Activated T-cell treated with anti-CD3 and anti-CD28 coated beads, Interleukin-2, amount 50 U/mL, for 72 hours (primary cell): Measurements from ENCODE around the gene MAP3K5. TPM values are rescaled to one million over a fixed set of nuclear protein-coding genes. Genes with fewer than 3 reads are reported as not detected.
A peak's percentile ranks its signal among the peaks of the same experiment; 100 is the strongest.
"Not testable (repeated sequence)": the region's sequence is repeated elsewhere in the genome, so short reads cannot be mapped to it uniquely, and the experiment has no call there.

Experiments used
- ATAC-seq, 2 donors: fragments of 150-1000 bp; cut with Tn5 transposase; replicated peaks in 1 of 2; 2 replicates each; pipeline ENCODE4 v1.10.0; 2021; ENCODE audit warnings: moderate library complexity in 2 of 2, mild to moderate bottlenecking in 1 of 2
- DNase-seq, 2 donors: peaks; one replicate each; pipeline ENCODE4 v3.0.0; 2021 to 2022; ENCODE audit warnings: mixed read lengths in 1 of 2
- H3K27ac Mint-ChIP-seq: one replicate; pipeline ENCODE4 v1.8.0; 2022; ENCODE audit warnings: mild to moderate bottlenecking, moderate library complexity, mixed read lengths
- H3K27me3 Mint-ChIP-seq: one replicate; pipeline ENCODE4 v1.8.0; 2022; ENCODE audit warnings: low read depth, mixed read lengths
- H3K36me3 Mint-ChIP-seq, 2 donors: one replicate each; pipeline ENCODE4 v1.8.0; 2022; ENCODE audit warnings: mixed read lengths in 2 of 2, mild to moderate bottlenecking in 1 of 2; ENCODE audit not compliant: insufficient read depth in 2 of 2
- H3K4me1 Mint-ChIP-seq: one replicate; pipeline ENCODE4 v1.8.0; 2022; ENCODE audit warnings: low read depth, mixed read lengths
- H3K4me3 Mint-ChIP-seq, 2 donors: one replicate each; pipeline ENCODE4 v1.8.0; 2022; ENCODE audit warnings: mild to moderate bottlenecking in 2 of 2, mixed read lengths in 2 of 2, moderate library complexity in 2 of 2
- H3K9me3 Mint-ChIP-seq, 2 donors: one replicate each; pipeline ENCODE4 v1.8.0; 2022; ENCODE audit warnings: mixed read lengths in 2 of 2
- total RNA-seq, 2 donors: library from RNA; stranded (reverse); gene quantifications; one replicate each; pipeline ENCODE4 v1.2.3, GENCODE V29; 2022

Gene MAP3K5
- total RNA-seq, 2 donors from 2014 or later, result 12.8 to 18.5 TPM

GRCh38 chr6:136600818-136601217 lies 191.5 kb downstream of the MAP3K5 start:
- peaks cover 8% of the 10 kb centered on the region for H3K4me1 Mint-ChIP-seq
- no peaks in the 10 kb centered on the region for H3K27me3 Mint-ChIP-seq
- H3K36me3 Mint-ChIP-seq, result peaks cover 6 to 15% of the 10 kb centered on the region in 2 donors
- H3K9me3 Mint-ChIP-seq, result peaks cover 0 to 4% of the 10 kb centered on the region in 2 donors
- no peak overlapping the region for H3K27ac Mint-ChIP-seq
- ATAC-seq (no peak), DNase-seq (no peak)
- no peak overlapping the region for H3K4me3 Mint-ChIP-seq

GRCh38 chr6:136599329-136600011 lies 192.8 kb downstream of the MAP3K5 start:
- no peak for DNase-seq
- no peak overlapping the region for H3K27ac Mint-ChIP-seq
- H3K27me3 Mint-ChIP-seq, result no peaks in the 10 kb centered on the region
- H3K9me3 Mint-ChIP-seq, result peaks cover 0 to 5% of the 10 kb centered on the region in 2 donors
- no peak overlapping the region for H3K4me3 Mint-ChIP-seq
- peaks cover 15% of the 10 kb centered on the region for H3K4me1 Mint-ChIP-seq
- ATAC-seq, result no peak
- H3K36me3 Mint-ChIP-seq, result peaks cover 10 to 17% of the 10 kb centered on the region in 2 donors

- Mint-ChIP-seq H3K27ac (peak overlapping the region; percentile 3), H3K36me3 (peaks cover 13 to 16% of the 10 kb centered on the region in 2 donors), H3K9me3 (peaks cover 0 to 5% of the 10 kb centered on the region in 2 donors), H3K27me3 (no peaks in the 10 kb centered on the region), H3K4me1 (peaks cover 29% of the 10 kb centered on the region), H3K4me3 (no peak overlapping the region)
- DNase-seq (no peak), ATAC-seq (no peak)
These were observed 194.2 kb downstream of the MAP3K5 start for GRCh38 chr6:136598048-136598447.

- H3K9me3 Mint-ChIP-seq, result peaks cover 5 to 8% of the 10 kb centered on the region in 2 donors
- peaks cover 24 to 39% of the 10 kb centered on the region in 2 donors for H3K36me3 Mint-ChIP-seq
These were observed 197.6 kb downstream of the MAP3K5 start for GRCh38 chr6:136594671-136595070.

GRCh38 chr6:136593748-136594490 lies 198.4 kb downstream of the MAP3K5 start:
- Mint-ChIP-seq H3K27ac (peak overlapping the region; percentile 87), H3K4me3 (peak overlapping the region; percentile 68 to 84), H3K27me3 (no peaks in the 10 kb centered on the region), H3K9me3 (peaks cover 5 to 8% of the 10 kb centered on the region in 2 donors), H3K36me3 (peaks cover 24 to 43% of the 10 kb centered on the region in 2 donors), H3K4me1 (peaks cover 39% of the 10 kb centered on the region)
- DNase-seq (peak; percentile 62 to 66), ATAC-seq (peak; percentile 94)

More at GRCh38 chr6:136594671-136595070, 197.6 kb downstream of the MAP3K5 start:
- Mint-ChIP-seq H3K27me3 (no peaks in the 10 kb centered on the region), H3K27ac (peak overlapping the region; percentile 87), H3K4me1 (peaks cover 39% of the 10 kb centered on the region), H3K4me3 (peak overlapping the region; percentile 68 to 84)
- DNase-seq (no peak), ATAC-seq (no peak)

GRCh38 chr6:136592930-136593673 lies 199.2 kb downstream of the MAP3K5 start:
- Mint-ChIP-seq H3K4me3 (peak overlapping the region; percentile 68 to 84), H3K27ac (peak overlapping the region; percentile 87), H3K27me3 (no peaks in the 10 kb centered on the region), H3K36me3 (peaks cover 25 to 44% of the 10 kb centered on the region in 2 donors), H3K9me3 (peaks cover 5 to 8% of the 10 kb centered on the region in 2 donors), H3K4me1 (peaks cover 39% of the 10 kb centered on the region)
- ATAC-seq (peak in 1 of 2 donors; percentile 1), DNase-seq (no peak)

GRCh38 chr6:136591617-136592016 lies 200.7 kb downstream of the MAP3K5 start:
- ATAC-seq (no peak), DNase-seq (no peak)
- Mint-ChIP-seq H3K4me3 (no peak overlapping the region), H3K27ac (no peak overlapping the region), H3K9me3 (peaks cover 5 to 8% of the 10 kb centered on the region in 2 donors), H3K27me3 (no peaks in the 10 kb centered on the region), H3K36me3 (peaks cover 25 to 44% of the 10 kb centered on the region in 2 donors), H3K4me1 (peaks cover 39% of the 10 kb centered on the region)

- peaks cover 21 to 38% of the 10 kb centered on the region in 2 donors for H3K36me3 Mint-ChIP-seq
- not testable (repeated sequence) for H3K27me3 Mint-ChIP-seq, H3K9me3 Mint-ChIP-seq, H3K4me3 Mint-ChIP-seq, DNase-seq, ATAC-seq
- peak overlapping the region; percentile 30 for H3K27ac Mint-ChIP-seq
- H3K4me1 Mint-ChIP-seq, result peaks cover 31% of the 10 kb centered on the region
These were observed 201.4 kb downstream of the MAP3K5 start for GRCh38 chr6:136590846-136591245.

GRCh38 chr6:136587527-136587926 lies 204.8 kb downstream of the MAP3K5 start:
- Mint-ChIP-seq H3K4me1 (peaks cover 5% of the 10 kb centered on the region), H3K9me3 (peaks cover 3 to 5% of the 10 kb centered on the region in 2 donors), H3K27ac (no peak overlapping the region), H3K36me3 (peaks cover 16 to 37% of the 10 kb centered on the region in 2 donors), H3K4me3 (no peak overlapping the region), H3K27me3 (no peaks in the 10 kb centered on the region)
- DNase-seq (no peak), ATAC-seq (peak in 1 of 2 donors; percentile 7)

GRCh38 chr6:136586295-136586694 lies 206.0 kb downstream of the MAP3K5 start:
- H3K27ac Mint-ChIP-seq, result peak overlapping the region; percentile 52
- H3K4me1 Mint-ChIP-seq, result peaks cover 5% of the 10 kb centered on the region
- H3K36me3 Mint-ChIP-seq, result peaks cover 14 to 26% of the 10 kb centered on the region in 2 donors
- no peaks in the 10 kb centered on the region for H3K27me3 Mint-ChIP-seq
- H3K9me3 Mint-ChIP-seq, result peaks cover 3 to 5% of the 10 kb centered on the region in 2 donors
- H3K4me3 Mint-ChIP-seq, result no peak overlapping the region
- DNase-seq, result no peak
- peak in 1 of 2 donors; percentile 86 for ATAC-seq

- not testable (repeated sequence) for ATAC-seq, H3K4me3 Mint-ChIP-seq, H3K4me1 Mint-ChIP-seq, DNase-seq, H3K27ac Mint-ChIP-seq, H3K27me3 Mint-ChIP-seq, H3K9me3 Mint-ChIP-seq
- H3K36me3 Mint-ChIP-seq, result peaks cover 8 to 18% of the 10 kb centered on the region in 2 donors
These were observed 206.8 kb downstream of the MAP3K5 start for GRCh38 chr6:136585523-136585922.

- ATAC-seq, H3K27me3 Mint-ChIP-seq, H3K27ac Mint-ChIP-seq, H3K4me3 Mint-ChIP-seq, DNase-seq, H3K9me3 Mint-ChIP-seq, H3K4me1 Mint-ChIP-seq, H3K36me3 Mint-ChIP-seq: not testable (repeated sequence)
These were observed 208.0 kb downstream of the MAP3K5 start for GRCh38 chr6:136584290-136584689.
